ENCODE results near the gene NTSR1.

GRCh38 chr20:62721511-62722370 is 13.1 kb downstream of the NTSR1 start:
- TF ChIP-seq YY1 (IDR thresholded peaks at IDR 0.05; ENCODE audit: insufficient read depth, insufficient read length), result no peak
- no peak for TF ChIP-seq ZNF274 (IDR thresholded peaks at IDR 0.05; ENCODE audit: low read depth, low read length)

Measured in NT2/D1 (cell line).